IMR-90 (cell line): ENCODE data around the gene ENHO. TPM values are rescaled to one million over a fixed set of nuclear protein-coding genes. Genes with fewer than 3 reads are reported as not detected.

Source experiments
- ATAC-seq: fragments of 200-7000 bp; cut with Tn5 transposase; 2 replicates; pipeline ENCODE4 v1.9.1; 2020; ENCODE audit warnings: low read depth, mild to moderate bottlenecking, moderate library complexity
- BruUV-seq: library from RNA; stranded (reverse); fragments of 400-500 nt; replicated peaks from 2 replicates; lab custom pipeline; 2021; lab: Mats Ljungman, UMichigan
- CTCF ChIA-PET: fragments of 300-600 bp; formaldehyde crosslinking; extraction: SDS; loops from one replicate; lab custom pipeline; 2021; ENCODE audit warnings: antibody characterized with exemption; lab: Yijun Ruan, JAX
- POLR2A ChIA-PET: fragments of 300-600 bp; sonication (Branson Sonifier 250); formaldehyde crosslinking; loops from one replicate; lab custom pipeline; 2022; ENCODE audit warnings: antibody characterized with exemption; ENCODE audit not compliant: unreplicated experiment; lab: Charles Lee
- DNase-seq: peaks from one replicate; pipeline ENCODE4 v3.0.0; 2013
- H2AFZ ChIP-seq: replicated peaks from 2 replicates; pipeline ENCODE3; 2013; ENCODE audit warnings: low read length, mild to moderate bottlenecking; ENCODE audit not compliant: poor library complexity
- H2AK5ac ChIP-seq: 2 replicates; pipeline ENCODE4 v1.6.1; 2013; ENCODE audit warnings: low read depth, low read length, inconsistent platforms
- H2AK9ac ChIP-seq: replicated peaks from 2 replicates; pipeline ENCODE3; 2013; ENCODE audit warnings: mild to moderate bottlenecking, low read depth, low read length, moderate library complexity; ENCODE audit not compliant: poor library complexity
- H2BK120ac ChIP-seq: 2 replicates; pipeline ENCODE4 v1.6.1; 2013; ENCODE audit warnings: low read depth, low read length, inconsistent platforms
- H2BK15ac ChIP-seq: 3 replicates; pipeline ENCODE4 v1.6.1; 2013; ENCODE audit warnings: low read depth, low read length, inconsistent platforms
- H2BK20ac ChIP-seq: 2 replicates; pipeline ENCODE4 v1.6.1; 2013; ENCODE audit warnings: low read depth, mild to moderate bottlenecking, inconsistent platforms, low read length, moderate library complexity
- H2BK5ac ChIP-seq: 2 replicates; pipeline ENCODE4 v1.6.1; 2013; ENCODE audit warnings: mild to moderate bottlenecking, low read depth, low read length, inconsistent platforms; ENCODE audit not compliant: poor library complexity, severe bottlenecking
- H3K14ac ChIP-seq: replicated peaks from 2 replicates; pipeline ENCODE4 v1.6.1; 2013; ENCODE audit warnings: low read depth, low read length, inconsistent platforms
- H3K18ac ChIP-seq: 2 replicates; pipeline ENCODE4 v1.6.1; 2013; ENCODE audit warnings: low read depth, low read length, control low read depth
- H3K23ac ChIP-seq: 2 replicates; pipeline ENCODE4 v1.6.1; 2013; ENCODE audit warnings: low read depth, low read length, inconsistent platforms
- H3K27ac ChIP-seq: 2 replicates; pipeline ENCODE4 v1.5.1; 2013; ENCODE audit warnings: mild to moderate bottlenecking, control low read depth, low read length; ENCODE audit not compliant: insufficient read depth
- H3K27me3 ChIP-seq: 2 replicates; pipeline ENCODE4 v1.6.1; 2013; ENCODE audit warnings: low read length; ENCODE audit not compliant: control insufficient read depth, insufficient read depth
- H3K36me3 ChIP-seq: 2 replicates; pipeline ENCODE4 v1.6.1; 2013; ENCODE audit warnings: low read length, mixed read lengths; ENCODE audit not compliant: control insufficient read depth, insufficient read depth
- H3K4ac ChIP-seq: 2 replicates; pipeline ENCODE4 v1.6.1; 2013; ENCODE audit warnings: low read depth, low read length, inconsistent platforms
- H3K4me1 ChIP-seq: 2 replicates; pipeline ENCODE4 v1.6.1; 2013; ENCODE audit warnings: low read length, mixed read lengths; ENCODE audit not compliant: control insufficient read depth, insufficient read depth
- H3K4me2 ChIP-seq: 2 replicates; pipeline ENCODE4 v1.6.1; 2013; ENCODE audit warnings: low read depth, mild to moderate bottlenecking, control low read depth, low read length, moderate library complexity
- H3K4me3 ChIP-seq: 2 replicates; pipeline ENCODE4 v1.5.1; 2013; ENCODE audit warnings: low read depth, mild to moderate bottlenecking, control low read depth, low read length, moderate library complexity; ENCODE audit not compliant: insufficient read depth
- H3K56ac ChIP-seq: 2 replicates; pipeline ENCODE4 v1.6.1; 2013; ENCODE audit warnings: low read length, inconsistent platforms; ENCODE audit not compliant: insufficient read depth; ENCODE audit errors: extremely low read depth
- H3K79me1 ChIP-seq, 2 experiments: 2 replicates each; pipeline ENCODE4 v1.6.1; 2013; ENCODE audit warnings: low read length in 2 of 2, inconsistent platforms in 1 of 2, low read depth in 1 of 2
- H3K9ac ChIP-seq: 2 replicates; pipeline ENCODE4 v1.6.1; 2013; ENCODE audit warnings: low read depth, low read length, control low read depth
- H3K9me1 ChIP-seq: 2 replicates; pipeline ENCODE4 v1.6.1; 2013; ENCODE audit warnings: low read length, inconsistent platforms; ENCODE audit not compliant: insufficient read depth
- H3K9me3 ChIP-seq: 2 replicates; pipeline ENCODE4 v1.6.1; 2013; ENCODE audit warnings: low read length; ENCODE audit not compliant: control insufficient read depth, insufficient read depth
- H4K20me1 ChIP-seq: 2 replicates; pipeline ENCODE4 v1.6.1; 2013; ENCODE audit warnings: low read length, inconsistent platforms; ENCODE audit not compliant: insufficient read depth
- H4K5ac ChIP-seq: 2 replicates; pipeline ENCODE4 v1.6.1; 2013; ENCODE audit warnings: mild to moderate bottlenecking, low read depth, low read length, control low read depth
- H4K8ac ChIP-seq, 2 experiments: 2 replicates each; pipeline ENCODE4 v1.6.1; 2013; ENCODE audit warnings: low read depth in 2 of 2, low read length in 2 of 2, control low read depth in 1 of 2, inconsistent platforms in 1 of 2
- H4K91ac ChIP-seq: 2 replicates; pipeline ENCODE4 v1.6.1; 2013; ENCODE audit warnings: low read depth, low read length, inconsistent platforms; ENCODE audit not compliant: insufficient read depth
- BHLHE40 ChIP-seq: fragments of 150-350 bp; IDR thresholded peaks from 2 replicates; pipeline ENCODE4 v1.6.1; 2016; ENCODE audit warnings: mild to moderate bottlenecking, low read depth, low read length
- CEBPB ChIP-seq: IDR thresholded peaks from 2 replicates; pipeline ENCODE4 v1.6.1; 2012; ENCODE audit warnings: low read depth, low read length, improper control_type of control experiment
- FOS ChIP-seq: fragments of 150-350 bp; IDR thresholded peaks from 2 replicates; pipeline ENCODE4 v1.6.1; 2016; ENCODE audit warnings: low read depth, low read length
- MAZ ChIP-seq: IDR thresholded peaks from 2 replicates; pipeline ENCODE4 v1.6.1; 2012; ENCODE audit warnings: low read depth, mild to moderate bottlenecking, low read length, improper control_type of control experiment, moderate library complexity, borderline replicate concordance
- MXI1 ChIP-seq: IDR thresholded peaks from 2 replicates; pipeline ENCODE4 v1.6.1; 2012; ENCODE audit warnings: low read depth, mild to moderate bottlenecking, low read length, moderate library complexity, borderline replicate concordance
- RAD21 ChIP-seq: IDR thresholded peaks from 2 replicates; pipeline ENCODE4 v1.6.1; 2012; ENCODE audit warnings: low read length, improper control_type of control experiment
- SMC3 ChIP-seq: fragments of 150-350 bp; IDR thresholded peaks from 2 replicates; pipeline ENCODE4 v1.6.1; 2016; ENCODE audit warnings: low read depth, mild to moderate bottlenecking, antibody characterized with exemption, low read length, moderate library complexity
- WGBS, 2 experiments: methylation state at CpG; one replicate each; pipeline versions ENCODE4 v1.1.5 to v1.1.7; 2013; ENCODE audit warnings: missing lambda C conversion rate in 2 of 2; ENCODE audit not compliant: insufficient read length in 1 of 2; ENCODE audit errors: extremely low coverage in 2 of 2; 5-methylcytosine and 5-hydroxymethylcytosine counted together
- dilution Hi-C: fragments of 300-500 bp; cut with HindIII; formaldehyde crosslinking; loops from one replicate; pipeline ENCODE4 v1.14.3; 2018; ENCODE audit warnings: low sequenced_read_pairs; ENCODE audit not compliant: unreplicated experiment
- in situ Hi-C: fragments of 300-500 bp; cut with MboI; formaldehyde crosslinking; loops from 3 replicates; pipeline ENCODE4 v1.14.3; 2019; ENCODE audit warnings: low sequenced_read_pairs, inconsistent platforms, mixed read lengths
- intact Hi-C: fragments of 100-400 bp; cut with micrococcal nuclease; formaldehyde crosslinking; loops from 2 replicates; pipeline ENCODE4 v1.10.0; 2022
- polyA plus RNA-seq, 3 experiments: library from polyadenylated mRNA; depleted of rRNA; stranded (reverse); fragments of >200 nt; gene quantifications; 2 replicates each; pipeline ENCODE4 v1.2.3, GENCODE V29; 2012; ENCODE audit warnings: low replicate concordance in 1 of 3
- total RNA-seq: library from RNA; depleted of rRNA; stranded (reverse); fragments of >200 nt; gene quantifications from 2 replicates; pipeline ENCODE4 v1.2.3, GENCODE V29; 2012
- TF ChIP-seq, protein P1 (sequence below): conservative IDR thresholded peaks from 2 replicates; pipeline ENCODE4 v1.5.1; 2012; ENCODE audit warnings: mild to moderate bottlenecking, low read depth, low read length, improper control_type of control experiment

ENHO gene
- total and polyA plus RNA-seq, 2 of the 4 experiments (the other 2 are of a cell fraction): not detected

DNA sequence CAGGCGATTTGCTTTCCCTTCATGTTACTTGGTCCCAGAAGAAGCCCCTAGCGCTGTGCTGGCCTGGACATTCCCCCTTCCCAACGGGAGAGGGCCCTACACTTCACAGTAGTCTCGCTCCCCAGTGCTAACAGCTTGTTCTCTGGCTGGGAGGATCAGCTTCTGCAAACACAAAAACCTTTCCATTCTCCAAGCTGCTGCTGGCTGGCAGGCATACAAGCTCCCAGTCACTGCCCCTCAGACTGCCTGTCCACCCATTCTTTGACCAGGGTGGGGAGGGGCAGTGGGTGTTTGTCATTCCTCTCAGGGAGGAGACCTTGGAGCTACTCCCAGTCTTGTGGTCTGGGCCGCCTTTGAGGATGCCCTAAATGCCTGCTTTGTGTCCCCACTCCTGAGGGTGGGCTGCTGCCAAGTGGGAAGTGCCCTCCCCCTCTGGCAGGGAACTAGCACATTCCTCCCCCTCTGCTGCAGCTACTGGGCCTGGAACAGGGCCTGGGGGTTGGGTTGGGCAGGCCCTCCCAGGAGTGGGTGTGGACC lies 20.8 kb downstream of the ENHO start:
- TF ChIP-seq CEBPB (no peak), MAZ (no peak), MXI1 (no peak), RAD21 (peak; percentile 41; the same call in 1 of the 2 replicates), SMC3 (peak; percentile 36), FOS (no peak), BHLHE40 (no peak)
- TF ChIP-seq, protein P1, sequence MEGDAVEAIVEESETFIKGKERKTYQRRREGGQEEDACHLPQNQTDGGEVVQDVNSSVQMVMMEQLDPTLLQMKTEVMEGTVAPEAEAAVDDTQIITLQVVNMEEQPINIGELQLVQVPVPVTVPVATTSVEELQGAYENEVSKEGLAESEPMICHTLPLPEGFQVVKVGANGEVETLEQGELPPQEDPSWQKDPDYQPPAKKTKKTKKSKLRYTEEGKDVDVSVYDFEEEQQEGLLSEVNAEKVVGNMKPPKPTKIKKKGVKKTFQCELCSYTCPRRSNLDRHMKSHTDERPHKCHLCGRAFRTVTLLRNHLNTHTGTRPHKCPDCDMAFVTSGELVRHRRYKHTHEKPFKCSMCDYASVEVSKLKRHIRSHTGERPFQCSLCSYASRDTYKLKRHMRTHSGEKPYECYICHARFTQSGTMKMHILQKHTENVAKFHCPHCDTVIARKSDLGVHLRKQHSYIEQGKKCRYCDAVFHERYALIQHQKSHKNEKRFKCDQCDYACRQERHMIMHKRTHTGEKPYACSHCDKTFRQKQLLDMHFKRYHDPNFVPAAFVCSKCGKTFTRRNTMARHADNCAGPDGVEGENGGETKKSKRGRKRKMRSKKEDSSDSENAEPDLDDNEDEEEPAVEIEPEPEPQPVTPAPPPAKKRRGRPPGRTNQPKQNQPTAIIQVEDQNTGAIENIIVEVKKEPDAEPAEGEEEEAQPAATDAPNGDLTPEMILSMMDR: peak; percentile 32; the same call in 1 of the 2 replicates
- Histone ChIP-seq H3K9me3 (no peaks in the 10 kb centered on the region), H4K5ac (no peak overlapping the region), H2BK15ac (no peak overlapping the region), H3K27me3 (peaks cover 55% of the 10 kb centered on the region), H3K36me3 (no peaks in the 10 kb centered on the region), H3K4me2 (no peak overlapping the region), H3K9ac (no peak overlapping the region), H2BK5ac (no peak overlapping the region), H4K91ac (no peak overlapping the region), H2AFZ (no peak overlapping the region), H4K8ac (no peak overlapping the region), H2BK120ac (no peak overlapping the region), H3K56ac (no peak overlapping the region), H3K9me1 (no peaks in the 10 kb centered on the region), H3K4ac (no peak overlapping the region), H3K23ac (no peak overlapping the region), H3K27ac (no peak overlapping the region), H2AK9ac (no peak overlapping the region), H3K14ac (no peak overlapping the region), H3K79me1 (no peaks in the 10 kb centered on the region), H3K18ac (no peak overlapping the region), H2BK20ac (no peak overlapping the region), H3K4me3 (no peak overlapping the region), H3K4me1 (no peaks in the 10 kb centered on the region; the same call in 1 of the 2 replicates), H4K20me1 (no peaks in the 10 kb centered on the region; the same call in 1 of the 2 replicates), H2AK5ac (no peak overlapping the region)
- in situ Hi-C loops (no loop called here), dilution Hi-C loops (no loop called here), intact Hi-C loops (loop anchor here (1.0 kb wide), 1 partner anchor 101 kb away; no protein-coding TSS in a partner anchor)
- POLR2A ChIA-PET: no interaction called here
- DNase-seq (peak; percentile 27), ATAC-seq (peak; percentile 63)
- CTCF ChIA-PET: interaction anchor here (0.5 to 2.5 kb wide), 5 partner anchors 64 to 98 kb away, joined by 3 to 13 read pairs (median 3); no protein-coding TSS in a partner anchor
- no TSS peak for BruUV-seq
- WGBS, 2 experiments: no CpG with 5 or more reads among the region's 5 CpGs
